ENCODE data around the gene PCMTD2.
"Not testable (repeated sequence)": the region's sequence is repeated elsewhere in the genome, so short reads cannot be mapped to it uniquely, and the experiment has no call there.

The PCMTD2 gene

DNA sequence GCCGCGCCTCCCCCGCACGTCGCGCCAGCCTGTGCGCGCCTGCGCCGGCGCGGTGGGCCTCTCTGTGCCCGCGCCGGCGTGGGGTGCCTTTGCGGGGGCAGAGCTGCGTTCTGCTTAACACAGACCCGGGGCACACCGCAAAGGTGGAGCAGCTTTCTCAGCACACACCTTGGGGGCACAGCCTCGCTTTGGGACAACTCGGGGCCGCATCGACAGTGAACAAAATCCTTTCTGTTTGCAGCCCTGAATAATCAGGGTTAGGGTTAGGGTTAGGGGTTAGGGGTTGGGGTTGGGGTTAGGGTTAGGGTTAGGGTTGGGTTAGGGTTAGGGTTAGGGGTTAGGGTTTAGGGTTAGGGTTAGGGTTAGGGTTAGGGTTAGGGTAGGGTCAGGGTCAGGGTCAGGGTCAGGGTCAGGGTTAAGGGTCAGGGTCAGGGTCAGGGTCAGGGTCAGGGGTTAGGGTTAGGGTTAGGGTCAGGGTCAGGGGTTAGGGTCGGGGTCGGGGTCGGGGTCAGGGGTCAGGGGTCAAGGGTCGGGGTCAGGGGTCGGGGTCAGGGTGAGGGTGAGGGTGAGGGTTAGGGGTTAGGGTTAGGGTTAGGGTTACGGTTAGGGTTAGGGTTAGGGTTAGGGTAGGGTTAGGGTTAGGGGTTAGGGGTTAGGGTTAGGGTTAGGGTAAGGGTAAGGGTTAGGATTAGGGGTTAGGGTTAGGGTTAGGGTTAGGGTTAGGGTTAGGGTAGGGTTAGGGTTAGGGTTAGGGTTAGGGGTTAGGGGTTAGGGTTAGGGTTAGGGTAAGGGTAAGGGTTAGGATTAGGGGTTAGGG lies 31.1 kb downstream of the PCMTD2 start:
- not testable (repeated sequence) for H3K9ac ChIP-seq (ENCODE audit: low read length); H3K27ac ChIP-seq (ENCODE audit: low read depth, low read length); H3K9me3 ChIP-seq (ENCODE audit: low read length); H3K4me3 ChIP-seq (ENCODE audit: low read depth in 1 of 2, low read length in 2 of 2); H3K36me3 ChIP-seq (ENCODE audit: insufficient read depth, low read length); H3K27me3 ChIP-seq (ENCODE audit: control insufficient read depth in 1 of 2, insufficient read depth in 2 of 2, low read length in 2 of 2); H3K4me1 ChIP-seq (ENCODE audit: insufficient read depth, low read length)

DNA sequence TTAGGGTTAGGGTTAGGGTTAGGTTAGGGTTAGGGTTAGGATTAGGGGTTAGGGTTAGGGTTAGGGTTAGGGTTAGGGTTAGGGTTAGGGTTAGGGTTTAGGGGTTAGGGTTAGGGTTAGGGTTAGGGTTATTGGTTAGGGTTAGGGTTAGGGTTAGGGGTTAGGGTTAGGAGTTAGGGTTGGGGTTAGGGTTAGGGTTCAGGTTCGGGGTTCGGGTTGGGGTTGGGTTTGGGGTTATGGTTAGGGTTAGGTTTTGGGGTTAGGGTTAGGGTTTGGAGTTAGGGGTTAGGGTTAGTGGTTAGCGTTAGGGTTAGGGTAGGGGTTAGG lies 31.7 kb downstream of the PCMTD2 start:
- H3K36me3 ChIP-seq (ENCODE audit: insufficient read depth, low read length); H3K9me3 ChIP-seq (ENCODE audit: low read length); H3K27ac ChIP-seq (ENCODE audit: low read depth, low read length); H3K4me1 ChIP-seq (ENCODE audit: insufficient read depth, low read length); H3K4me3 ChIP-seq (ENCODE audit: low read depth in 1 of 2, low read length in 2 of 2); H3K9ac ChIP-seq (ENCODE audit: low read length); H3K27me3 ChIP-seq (ENCODE audit: control insufficient read depth in 1 of 2, insufficient read depth in 2 of 2, low read length in 2 of 2): not testable (repeated sequence)

DNA sequence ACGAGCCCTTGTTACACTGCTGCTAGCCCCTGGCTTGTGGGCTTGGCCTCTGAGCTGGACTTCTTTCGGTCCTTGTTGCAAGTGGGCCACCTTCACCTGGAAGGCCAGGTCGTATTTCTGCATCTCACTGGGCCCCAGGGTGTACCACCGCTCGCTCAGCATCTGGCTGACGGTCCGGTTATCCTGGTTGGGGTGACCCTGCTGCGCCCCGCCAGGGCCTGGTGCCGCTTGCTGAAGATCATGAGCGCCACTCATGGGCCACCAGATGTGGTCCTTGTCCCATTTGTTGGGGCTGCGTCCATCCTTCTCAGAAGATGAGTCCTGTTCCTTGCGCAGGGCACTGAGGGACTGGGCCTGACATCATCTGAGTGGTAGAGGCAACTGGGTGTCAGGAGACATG lies 36.6 kb downstream of the PCMTD2 start:
- H3K4me1 ChIP-seq (ENCODE audit: insufficient read depth, low read length); H3K27me3 ChIP-seq (ENCODE audit: control insufficient read depth in 1 of 2, insufficient read depth in 2 of 2, low read length in 2 of 2); H3K4me3 ChIP-seq (ENCODE audit: low read depth in 1 of 2, low read length in 2 of 2); H3K27ac ChIP-seq (ENCODE audit: low read depth, low read length); H3K9ac ChIP-seq (ENCODE audit: low read length); H3K9me3 ChIP-seq (ENCODE audit: low read length); H3K36me3 ChIP-seq (ENCODE audit: insufficient read depth, low read length): not testable (repeated sequence)

DNA sequence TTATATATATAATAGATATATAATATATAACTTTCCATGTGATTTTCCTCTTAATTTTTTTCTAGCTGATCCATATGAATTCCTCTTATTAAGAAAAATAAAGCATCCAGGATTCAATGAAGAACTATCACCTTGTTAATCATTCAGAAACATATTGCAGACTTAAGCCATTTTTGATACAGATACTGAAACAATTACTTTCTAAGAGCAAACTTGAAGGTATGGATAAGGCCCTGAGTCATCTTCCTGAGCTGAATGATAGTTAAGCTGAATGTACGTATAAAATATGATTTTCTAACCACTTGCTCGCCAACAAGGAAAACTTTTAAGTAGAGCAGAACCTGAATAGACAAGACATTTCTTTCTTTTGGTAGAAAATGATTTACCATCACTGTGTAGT lies 47.5 kb downstream of the PCMTD2 start:
- not testable (repeated sequence) for H3K36me3 ChIP-seq (ENCODE audit: insufficient read depth, low read length); H3K27ac ChIP-seq (ENCODE audit: low read depth, low read length); H3K4me3 ChIP-seq (ENCODE audit: low read depth in 1 of 2, low read length in 2 of 2); H3K9ac ChIP-seq (ENCODE audit: low read length); H3K9me3 ChIP-seq (ENCODE audit: low read length); H3K4me1 ChIP-seq (ENCODE audit: insufficient read depth, low read length); H3K27me3 ChIP-seq (ENCODE audit: control insufficient read depth in 1 of 2, insufficient read depth in 2 of 2, low read length in 2 of 2)

DNA sequence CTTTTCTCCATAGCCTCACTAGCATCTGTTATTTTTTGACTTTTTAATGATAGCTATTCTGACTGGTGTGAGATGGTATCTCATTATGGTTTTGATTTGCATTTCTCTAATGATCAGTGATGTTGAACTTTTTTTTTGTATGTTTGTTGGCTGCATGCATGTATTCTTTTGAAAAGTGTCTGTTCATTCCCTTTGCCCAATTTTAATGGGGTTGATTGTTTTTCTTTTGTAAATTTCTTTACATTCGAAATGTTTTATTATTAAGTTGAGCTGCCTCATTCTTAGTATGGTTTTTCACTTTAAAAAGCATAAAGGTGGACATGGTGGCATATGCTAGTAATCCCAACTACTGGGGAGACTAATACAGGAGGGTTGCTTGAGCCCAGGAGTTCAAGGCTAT lies 58.2 kb downstream of the PCMTD2 start:
- not testable (repeated sequence) for H3K9me3 ChIP-seq (ENCODE audit: low read length); H3K4me1 ChIP-seq (ENCODE audit: insufficient read depth, low read length); H3K27ac ChIP-seq (ENCODE audit: low read depth, low read length); H3K27me3 ChIP-seq (ENCODE audit: control insufficient read depth in 1 of 2, insufficient read depth in 2 of 2, low read length in 2 of 2); H3K4me3 ChIP-seq (ENCODE audit: low read depth in 1 of 2, low read length in 2 of 2); H3K9ac ChIP-seq (ENCODE audit: low read length); H3K36me3 ChIP-seq (ENCODE audit: insufficient read depth, low read length)

DNA sequence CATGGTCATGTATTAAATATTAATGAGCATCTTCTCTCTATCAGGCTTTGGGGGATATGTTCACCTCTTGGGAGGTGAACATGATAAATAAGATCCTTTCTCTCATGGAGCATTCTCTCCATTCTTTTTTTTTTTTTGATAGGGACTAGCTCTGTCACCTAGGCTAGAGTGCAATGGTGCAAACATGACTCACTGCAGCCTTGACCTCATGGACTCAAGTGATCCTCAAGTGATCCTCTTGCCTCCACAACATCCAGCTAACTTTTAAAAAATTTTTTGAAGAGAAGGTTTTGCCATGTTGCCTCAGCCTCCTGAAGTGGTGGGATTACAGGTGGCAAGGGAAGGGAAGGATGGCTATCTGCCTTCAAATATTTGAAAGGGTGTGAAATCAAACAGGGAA lies 59.8 kb downstream of the PCMTD2 start:
- not testable (repeated sequence) for H3K36me3 ChIP-seq (ENCODE audit: insufficient read depth, low read length); H3K9me3 ChIP-seq (ENCODE audit: low read length); H3K4me3 ChIP-seq (ENCODE audit: low read depth in 1 of 2, low read length in 2 of 2); H3K4me1 ChIP-seq (ENCODE audit: insufficient read depth, low read length); H3K27ac ChIP-seq (ENCODE audit: low read depth, low read length); H3K27me3 ChIP-seq (ENCODE audit: control insufficient read depth in 1 of 2, insufficient read depth in 2 of 2, low read length in 2 of 2); H3K9ac ChIP-seq (ENCODE audit: low read length)

DNA sequence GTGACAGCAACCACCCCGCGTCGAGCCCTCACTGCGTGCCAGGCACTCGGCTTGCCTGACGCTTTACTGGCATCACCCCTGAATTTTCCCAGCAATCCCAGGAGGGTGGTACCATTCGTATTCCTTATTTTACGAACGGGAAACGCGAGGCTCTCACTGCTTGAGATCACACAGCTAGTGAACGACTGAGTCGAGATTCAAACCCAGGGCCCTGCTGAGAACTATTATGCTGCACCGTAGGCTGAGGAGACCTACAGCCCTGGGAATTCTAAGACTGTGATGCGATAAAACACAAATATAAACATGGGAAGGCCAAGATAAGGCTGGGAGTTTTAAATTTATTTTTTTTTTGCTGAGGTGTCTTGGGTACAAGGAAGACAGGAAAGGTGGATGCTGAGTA lies 60.3 kb downstream of the PCMTD2 start:
- not testable (repeated sequence) for H3K4me1 ChIP-seq (ENCODE audit: insufficient read depth, low read length); H3K27ac ChIP-seq (ENCODE audit: low read depth, low read length); H3K9ac ChIP-seq (ENCODE audit: low read length); H3K36me3 ChIP-seq (ENCODE audit: insufficient read depth, low read length); H3K27me3 ChIP-seq (ENCODE audit: control insufficient read depth in 1 of 2, insufficient read depth in 2 of 2, low read length in 2 of 2); H3K9me3 ChIP-seq (ENCODE audit: low read length); H3K4me3 ChIP-seq (ENCODE audit: low read depth in 1 of 2, low read length in 2 of 2)

DNA sequence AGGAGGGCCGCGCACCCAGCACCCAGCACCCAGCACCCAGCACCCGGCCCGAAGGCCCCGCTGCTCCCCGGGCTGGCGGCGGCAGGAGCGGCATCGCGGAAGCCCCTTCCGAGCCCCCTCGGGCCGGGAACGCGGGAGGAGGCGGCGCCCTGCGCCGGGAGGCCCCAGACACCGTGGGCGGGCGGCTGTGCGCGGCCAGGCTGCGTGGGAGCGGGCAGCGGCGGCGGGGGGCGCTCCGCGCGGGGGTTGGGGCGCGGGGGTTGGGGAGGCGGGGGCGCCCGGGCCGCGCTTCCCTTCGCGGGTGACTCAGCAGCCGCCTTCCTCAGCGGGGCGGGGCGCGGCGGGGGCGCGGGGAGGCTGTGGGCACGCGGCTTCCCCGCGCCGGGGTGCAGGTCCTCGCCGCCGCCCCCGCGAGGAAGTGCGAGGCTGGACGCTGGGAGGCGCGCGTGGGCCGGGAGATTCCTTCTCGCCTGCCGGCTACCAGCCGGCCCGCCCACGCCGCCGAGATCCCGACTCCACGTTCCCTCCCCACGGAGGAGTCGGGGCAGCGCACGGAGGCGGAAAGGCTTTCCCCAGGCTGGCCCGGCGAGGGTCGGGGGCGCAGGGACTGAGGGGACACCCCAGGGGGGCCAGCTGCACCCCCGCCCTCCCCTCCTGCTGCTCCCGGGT lies 61.0 kb downstream of the PCMTD2 start:
- H3K27ac ChIP-seq (ENCODE audit: low read depth, low read length); H3K9me3 ChIP-seq (ENCODE audit: low read length); H3K36me3 ChIP-seq (ENCODE audit: insufficient read depth, low read length); H3K27me3 ChIP-seq (ENCODE audit: control insufficient read depth in 1 of 2, insufficient read depth in 2 of 2, low read length in 2 of 2); H3K9ac ChIP-seq (ENCODE audit: low read length); H3K4me3 ChIP-seq (ENCODE audit: low read depth in 1 of 2, low read length in 2 of 2); H3K4me1 ChIP-seq (ENCODE audit: insufficient read depth, low read length): not testable (repeated sequence)

DNA sequence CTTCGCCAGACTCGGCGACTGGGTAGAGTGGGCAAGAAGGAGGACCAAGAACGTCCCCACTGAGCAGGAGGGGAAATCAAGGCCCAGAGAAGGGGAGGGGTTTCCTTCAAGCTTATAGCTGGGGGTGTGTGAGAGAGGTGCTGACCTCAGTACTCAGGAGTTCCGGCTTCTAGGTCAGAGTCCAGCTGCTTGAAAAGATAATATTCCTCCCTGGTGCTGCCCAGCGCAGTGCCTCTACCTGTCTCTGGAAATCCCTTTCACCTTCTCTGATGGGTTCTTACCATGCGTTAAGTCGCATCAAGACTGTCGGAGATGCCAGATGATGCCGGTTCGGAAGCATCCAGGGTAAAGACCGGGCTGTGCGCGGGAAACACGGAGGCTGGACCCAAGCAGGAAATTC lies 61.8 kb downstream of the PCMTD2 start:
- H3K9ac ChIP-seq (ENCODE audit: low read length); H3K9me3 ChIP-seq (ENCODE audit: low read length); H3K27me3 ChIP-seq (ENCODE audit: control insufficient read depth in 1 of 2, insufficient read depth in 2 of 2, low read length in 2 of 2); H3K27ac ChIP-seq (ENCODE audit: low read depth, low read length); H3K4me1 ChIP-seq (ENCODE audit: insufficient read depth, low read length); H3K36me3 ChIP-seq (ENCODE audit: insufficient read depth, low read length); H3K4me3 ChIP-seq (ENCODE audit: low read depth in 1 of 2, low read length in 2 of 2): not testable (repeated sequence)

DNA sequence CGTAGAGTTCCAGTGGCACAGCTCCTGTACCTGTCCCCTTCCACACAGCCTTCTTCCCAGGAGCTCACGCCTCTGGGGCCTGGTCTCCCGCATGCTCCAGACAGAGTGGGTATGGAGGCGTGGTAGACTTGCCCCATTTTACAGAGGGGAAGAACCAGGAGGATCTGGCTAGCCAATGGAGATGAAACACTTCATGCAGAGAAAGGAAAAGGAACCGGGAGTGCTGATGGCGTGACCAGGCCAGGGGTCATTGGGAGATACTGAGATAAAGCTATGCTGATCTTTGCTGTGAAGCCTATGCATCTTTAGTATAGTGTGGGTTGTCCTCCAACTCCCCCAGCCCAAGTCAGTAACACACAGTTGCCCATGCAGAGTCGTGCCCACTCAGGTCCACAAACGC lies 62.5 kb downstream of the PCMTD2 start:
- H3K27me3 ChIP-seq (ENCODE audit: control insufficient read depth in 1 of 2, insufficient read depth in 2 of 2, low read length in 2 of 2); H3K4me3 ChIP-seq (ENCODE audit: low read depth in 1 of 2, low read length in 2 of 2); H3K36me3 ChIP-seq (ENCODE audit: insufficient read depth, low read length); H3K9ac ChIP-seq (ENCODE audit: low read length); H3K9me3 ChIP-seq (ENCODE audit: low read length); H3K4me1 ChIP-seq (ENCODE audit: insufficient read depth, low read length); H3K27ac ChIP-seq (ENCODE audit: low read depth, low read length): not testable (repeated sequence)

DNA sequence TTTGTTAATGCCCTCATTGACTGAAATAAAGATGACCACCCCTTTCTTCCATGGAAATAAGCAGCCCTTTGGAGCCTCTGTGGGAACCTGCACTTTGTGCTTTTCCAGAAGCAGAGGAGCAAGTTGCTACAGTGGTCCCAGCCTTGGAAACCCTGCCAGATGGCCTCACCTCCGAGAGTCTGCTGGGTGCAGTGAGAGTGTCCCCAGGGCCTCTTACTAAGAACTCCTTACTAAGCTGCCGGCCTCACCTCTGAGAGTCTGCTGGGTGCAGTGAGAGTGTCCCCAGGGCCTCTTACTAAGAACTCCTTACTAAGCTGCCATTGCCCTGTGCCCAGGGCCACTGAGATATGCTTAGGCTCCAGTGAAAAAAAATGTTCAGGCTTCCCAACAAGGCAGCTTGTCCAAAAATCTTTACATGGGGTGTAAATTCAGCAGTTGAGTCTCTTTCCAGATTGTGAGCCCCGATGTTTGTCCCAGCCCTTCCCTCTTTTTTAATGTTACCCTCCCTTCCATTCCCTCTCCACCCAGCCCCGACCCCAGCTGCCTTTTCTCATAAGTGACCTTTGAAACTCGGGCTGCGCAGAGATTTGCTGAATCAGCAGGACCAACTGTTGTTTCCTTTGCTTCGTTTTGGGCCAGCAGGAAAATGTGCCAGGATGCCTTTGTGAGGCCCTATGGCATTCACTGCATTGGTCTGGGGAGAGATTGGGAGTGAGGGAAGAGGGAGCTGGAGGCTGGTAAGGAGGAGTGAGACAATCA lies 66.7 kb downstream of the PCMTD2 start:
- H3K27ac ChIP-seq (ENCODE audit: low read depth, low read length); H3K4me1 ChIP-seq (ENCODE audit: insufficient read depth, low read length); H3K9ac ChIP-seq (ENCODE audit: low read length); H3K36me3 ChIP-seq (ENCODE audit: insufficient read depth, low read length); H3K27me3 ChIP-seq (ENCODE audit: control insufficient read depth in 1 of 2, insufficient read depth in 2 of 2, low read length in 2 of 2); H3K4me3 ChIP-seq (ENCODE audit: low read depth in 1 of 2, low read length in 2 of 2); H3K9me3 ChIP-seq (ENCODE audit: low read length): not testable (repeated sequence)

All from muscle layer of colon (tissue), 2 donors.